IPS-15b (cell line): Measurements from ENCODE around the gene CDX1.

Experiments used
- H3K27me3 ChIP-seq: one replicate; pipeline ENCODE4 v1.6.1; 2013; ENCODE audit warnings: low read length; ENCODE audit not compliant: control insufficient read depth, insufficient read depth
- H3K36me3 ChIP-seq: one replicate; pipeline ENCODE4 v1.6.1; 2013; ENCODE audit warnings: low read length; ENCODE audit not compliant: control insufficient read depth, insufficient read depth
- H3K4me1 ChIP-seq: one replicate; pipeline ENCODE4 v1.6.1; 2013; ENCODE audit warnings: mild to moderate bottlenecking, low read length; ENCODE audit not compliant: control insufficient read depth, insufficient read depth
- H3K4me3 ChIP-seq: one replicate; pipeline ENCODE4 v1.5.1; 2013; ENCODE audit warnings: low read depth, low read length
- H3K9ac ChIP-seq: one replicate; pipeline ENCODE4 v1.6.1; 2013; ENCODE audit warnings: low read depth, mild to moderate bottlenecking, low read length
- H3K9me3 ChIP-seq: one replicate; pipeline ENCODE4 v1.6.1; 2013; ENCODE audit warnings: mild to moderate bottlenecking, low read length; ENCODE audit not compliant: control insufficient read depth, insufficient read depth

Gene CDX1

GRCh38 chr5:150190987-150191386 is 24.4 kb downstream of the CDX1 start:
- Histone ChIP-seq H3K36me3 (no peaks in the 10 kb centered on the region), H3K4me1 (peaks cover 7% of the 10 kb centered on the region), H3K27me3 (peaks cover 71% of the 10 kb centered on the region), H3K9me3 (no peaks in the 10 kb centered on the region), H3K9ac (no peak overlapping the region), H3K4me3 (peak overlapping the region; percentile 54)

- H3K27me3 ChIP-seq: peaks cover 57% of the 10 kb centered on the region
- no peaks in the 10 kb centered on the region for H3K9me3 ChIP-seq
- no peak overlapping the region for H3K9ac ChIP-seq
- no peaks in the 10 kb centered on the region for H3K36me3 ChIP-seq
- H3K4me1 ChIP-seq: peaks cover 3% of the 10 kb centered on the region
- H3K4me3 ChIP-seq: no peak overlapping the region
Observed at GRCh38 chr5:150192462-150192861, 25.9 kb downstream of the CDX1 start.

GRCh38 chr5:150195736-150196485 is 29.3 kb downstream of the CDX1 start:
- peaks cover 22% of the 10 kb centered on the region for H3K27me3 ChIP-seq
- H3K9ac ChIP-seq: no peak overlapping the region
- no peaks in the 10 kb centered on the region for H3K4me1 ChIP-seq
- no peaks in the 10 kb centered on the region for H3K36me3 ChIP-seq
- H3K9me3 ChIP-seq: no peaks in the 10 kb centered on the region
- no peak overlapping the region for H3K4me3 ChIP-seq

DNA sequence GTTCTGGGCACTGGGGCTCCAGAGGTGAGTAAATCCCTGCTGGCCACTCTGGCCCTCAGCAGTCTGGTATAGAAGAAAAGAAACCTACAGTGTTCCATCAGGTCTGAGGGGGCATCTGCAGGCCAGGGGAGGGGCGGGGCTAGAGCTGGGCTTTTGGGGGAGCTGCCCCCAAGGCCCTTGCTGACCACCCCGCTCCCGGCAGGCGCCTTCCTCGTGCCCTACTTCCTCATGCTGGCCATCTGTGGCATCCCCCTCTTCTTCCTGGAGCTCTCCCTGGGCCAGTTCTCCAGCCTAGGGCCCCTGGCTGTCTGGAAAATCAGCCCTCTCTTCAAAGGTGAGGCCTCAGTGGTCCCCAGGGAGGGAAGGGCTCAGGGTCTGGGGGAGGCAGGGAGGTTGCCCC is 29.9 kb downstream of the CDX1 start:
- H3K9ac ChIP-seq: no peak overlapping the region
- peaks cover 19% of the 10 kb centered on the region for H3K27me3 ChIP-seq
- H3K4me1 ChIP-seq: no peaks in the 10 kb centered on the region
- no peaks in the 10 kb centered on the region for H3K9me3 ChIP-seq
- H3K4me3 ChIP-seq: no peak overlapping the region
- no peaks in the 10 kb centered on the region for H3K36me3 ChIP-seq

GRCh38 chr5:150196986-150197385 is 30.4 kb downstream of the CDX1 start:
- no peaks in the 10 kb centered on the region for H3K36me3 ChIP-seq
- no peak overlapping the region for H3K4me3 ChIP-seq
- no peak overlapping the region for H3K9ac ChIP-seq
- H3K27me3 ChIP-seq: peaks cover 14% of the 10 kb centered on the region
- no peaks in the 10 kb centered on the region for H3K4me1 ChIP-seq
- H3K9me3 ChIP-seq: no peaks in the 10 kb centered on the region

DNA sequence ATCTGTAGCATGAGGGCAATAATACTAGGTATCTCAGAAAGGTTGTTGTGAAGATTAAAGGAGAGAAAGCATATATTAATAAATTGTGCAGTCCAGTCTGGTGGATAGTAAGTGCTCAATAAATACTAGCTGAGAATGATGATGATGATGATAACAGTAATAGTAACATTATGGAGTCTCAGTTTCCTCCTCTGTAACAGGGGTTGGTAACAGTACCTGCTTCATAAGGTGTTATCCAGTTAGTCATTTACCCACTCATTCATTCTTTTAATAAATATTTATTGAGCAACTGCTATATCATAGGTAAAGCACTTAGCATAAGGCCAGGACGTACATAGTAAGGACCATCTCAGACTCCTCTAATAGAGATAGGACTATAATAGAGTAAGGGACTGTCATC is 30.9 kb downstream of the CDX1 start:
- Histone ChIP-seq H3K27me3 (peaks cover 9% of the 10 kb centered on the region), H3K9ac (no peak overlapping the region), H3K9me3 (no peaks in the 10 kb centered on the region), H3K36me3 (no peaks in the 10 kb centered on the region), H3K4me3 (no peak overlapping the region), H3K4me1 (no peaks in the 10 kb centered on the region)

DNA sequence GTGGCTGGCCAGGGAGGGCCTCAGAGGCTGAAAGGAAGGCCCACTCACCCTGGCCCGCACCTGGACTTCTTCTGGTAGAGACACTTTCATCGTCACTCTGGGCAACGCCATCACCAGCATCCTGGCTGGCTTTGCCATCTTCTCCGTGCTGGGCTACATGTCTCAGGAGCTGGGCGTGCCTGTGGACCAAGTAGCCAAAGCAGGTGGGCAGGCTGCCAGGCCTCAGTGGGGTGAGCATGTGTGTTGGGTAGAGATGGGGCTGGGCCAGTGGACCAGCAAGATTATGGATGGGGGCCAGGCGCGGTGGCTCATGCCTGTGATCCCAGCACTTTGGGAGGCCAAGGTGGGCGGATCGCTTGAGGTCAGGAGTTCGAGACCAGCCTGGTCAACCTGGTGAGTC is 35.9 kb downstream of the CDX1 start:
- Histone ChIP-seq H3K9ac (no peak overlapping the region), H3K27me3 (no peaks in the 10 kb centered on the region), H3K4me1 (peaks cover 3% of the 10 kb centered on the region), H3K4me3 (no peak overlapping the region), H3K36me3 (no peaks in the 10 kb centered on the region), H3K9me3 (no peaks in the 10 kb centered on the region)

- Histone ChIP-seq H3K9ac (no peak overlapping the region), H3K4me1 (peaks cover 3% of the 10 kb centered on the region), H3K4me3 (no peak overlapping the region), H3K27me3 (no peaks in the 10 kb centered on the region), H3K9me3 (no peaks in the 10 kb centered on the region), H3K36me3 (no peaks in the 10 kb centered on the region)
Observed at GRCh38 chr5:150203832-150204589, 37.4 kb downstream of the CDX1 start.

DNA sequence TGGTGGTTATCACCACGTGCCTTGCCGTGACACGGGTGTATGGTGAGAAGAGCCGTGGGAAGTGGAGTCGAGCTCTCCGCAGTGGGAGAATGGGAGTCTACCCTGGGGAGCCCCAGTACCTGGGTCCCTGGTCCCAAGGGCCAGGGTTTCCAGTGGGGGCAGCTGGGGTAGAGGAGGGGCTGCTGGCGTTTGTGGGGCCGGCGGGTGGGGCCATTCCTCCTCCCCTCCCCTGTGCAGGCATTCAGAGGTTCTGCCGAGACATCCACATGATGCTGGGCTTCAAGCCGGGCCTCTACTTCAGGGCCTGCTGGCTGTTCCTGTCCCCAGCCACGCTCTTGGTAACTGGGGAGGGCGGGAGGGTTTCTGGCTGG is 38.0 kb downstream of the CDX1 start:
- H3K4me3 ChIP-seq: no peak overlapping the region
- H3K9me3 ChIP-seq: no peaks in the 10 kb centered on the region
- peaks cover 3% of the 10 kb centered on the region for H3K4me1 ChIP-seq
- H3K36me3 ChIP-seq: no peaks in the 10 kb centered on the region
- H3K27me3 ChIP-seq: no peaks in the 10 kb centered on the region
- no peak overlapping the region for H3K9ac ChIP-seq

- Histone ChIP-seq H3K9me3 (no peaks in the 10 kb centered on the region), H3K9ac (no peak overlapping the region), H3K4me3 (no peak overlapping the region), H3K36me3 (no peaks in the 10 kb centered on the region), H3K4me1 (peaks cover 8% of the 10 kb centered on the region), H3K27me3 (no peaks in the 10 kb centered on the region)
Observed at GRCh38 chr5:150206098-150206778, 39.7 kb downstream of the CDX1 start.

- Histone ChIP-seq H3K9me3 (no peaks in the 10 kb centered on the region), H3K9ac (no peak overlapping the region), H3K27me3 (no peaks in the 10 kb centered on the region), H3K36me3 (no peaks in the 10 kb centered on the region), H3K4me3 (no peak overlapping the region), H3K4me1 (peaks cover 10% of the 10 kb centered on the region)
Observed at GRCh38 chr5:150206779-150207115, 40.2 kb downstream of the CDX1 start.
